ENCODE measurements around the gene MAP1B.

MAP1B gene

DNA sequence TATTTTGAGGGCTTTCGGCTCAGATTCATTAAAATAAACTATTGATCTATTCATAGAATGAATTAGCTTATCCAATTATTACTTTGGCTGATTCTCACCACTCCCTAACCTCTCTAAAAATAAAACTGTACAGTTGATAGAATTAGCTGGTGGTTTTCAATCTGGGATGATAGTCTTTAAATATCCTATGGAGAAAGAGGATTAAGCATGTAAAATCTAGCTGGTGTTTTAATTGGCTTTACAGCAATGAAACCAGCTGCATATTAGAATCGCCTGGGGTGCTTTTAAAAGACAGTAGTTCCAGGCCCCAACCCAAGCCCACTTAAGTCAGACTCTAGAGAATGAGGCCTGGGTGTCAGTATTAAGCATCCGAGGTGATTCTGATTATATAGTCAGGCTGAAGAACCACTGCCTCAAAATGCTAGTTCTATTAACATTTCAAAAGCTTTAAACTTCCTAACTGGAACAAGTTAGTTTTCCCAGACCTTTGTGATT lies 95.1 kb downstream of the MAP1B start:
- no peak overlapping the region for H3K4me3 ChIP-seq (ENCODE audit: control insufficient read depth, low read depth, low read length)
- no peak for DNase-seq (ENCODE audit: low read depth)
- TF ChIP-seq, protein P1, sequence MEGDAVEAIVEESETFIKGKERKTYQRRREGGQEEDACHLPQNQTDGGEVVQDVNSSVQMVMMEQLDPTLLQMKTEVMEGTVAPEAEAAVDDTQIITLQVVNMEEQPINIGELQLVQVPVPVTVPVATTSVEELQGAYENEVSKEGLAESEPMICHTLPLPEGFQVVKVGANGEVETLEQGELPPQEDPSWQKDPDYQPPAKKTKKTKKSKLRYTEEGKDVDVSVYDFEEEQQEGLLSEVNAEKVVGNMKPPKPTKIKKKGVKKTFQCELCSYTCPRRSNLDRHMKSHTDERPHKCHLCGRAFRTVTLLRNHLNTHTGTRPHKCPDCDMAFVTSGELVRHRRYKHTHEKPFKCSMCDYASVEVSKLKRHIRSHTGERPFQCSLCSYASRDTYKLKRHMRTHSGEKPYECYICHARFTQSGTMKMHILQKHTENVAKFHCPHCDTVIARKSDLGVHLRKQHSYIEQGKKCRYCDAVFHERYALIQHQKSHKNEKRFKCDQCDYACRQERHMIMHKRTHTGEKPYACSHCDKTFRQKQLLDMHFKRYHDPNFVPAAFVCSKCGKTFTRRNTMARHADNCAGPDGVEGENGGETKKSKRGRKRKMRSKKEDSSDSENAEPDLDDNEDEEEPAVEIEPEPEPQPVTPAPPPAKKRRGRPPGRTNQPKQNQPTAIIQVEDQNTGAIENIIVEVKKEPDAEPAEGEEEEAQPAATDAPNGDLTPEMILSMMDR (conservative IDR thresholded peaks at IDR 0.05; ENCODE audit: control insufficient read depth, insufficient read depth, low read depth, low read length) = no peak

DNA sequence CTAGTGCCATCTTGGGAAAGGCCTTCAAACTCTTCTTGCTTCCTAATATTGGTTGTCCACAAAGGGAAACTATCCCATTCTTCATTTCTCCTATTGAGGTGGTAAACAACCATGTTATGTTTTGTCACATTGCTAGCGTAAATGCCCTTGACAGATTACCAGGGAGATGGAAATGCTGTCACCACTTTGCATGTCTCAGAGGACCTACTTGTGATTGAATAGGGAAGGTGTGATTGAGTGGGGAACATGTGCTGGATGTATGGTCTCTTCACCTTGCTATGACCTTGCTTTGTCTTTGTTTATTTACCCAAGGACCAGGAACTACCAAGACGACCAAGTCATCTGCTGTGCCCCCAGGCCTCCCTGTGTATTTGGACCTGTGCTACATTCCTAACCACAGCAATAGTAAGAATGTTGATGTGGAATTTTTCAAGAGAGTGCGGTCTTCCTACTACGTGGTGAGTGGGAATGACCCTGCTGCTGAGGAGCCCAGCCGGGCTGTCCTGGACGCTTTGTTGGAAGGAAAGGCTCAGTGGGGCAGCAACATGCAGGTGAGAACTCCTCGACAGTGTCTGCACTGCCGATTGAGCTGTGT lies 96.1 kb downstream of the MAP1B start:
- TF ChIP-seq, protein P1 (conservative IDR thresholded peaks at IDR 0.05; ENCODE audit: control insufficient read depth, insufficient read depth, low read depth, low read length) = no peak
- DNase-seq (ENCODE audit: low read depth) = no peak
- H3K4me3 ChIP-seq (ENCODE audit: control insufficient read depth, low read depth, low read length) = no peak overlapping the region

DNA sequence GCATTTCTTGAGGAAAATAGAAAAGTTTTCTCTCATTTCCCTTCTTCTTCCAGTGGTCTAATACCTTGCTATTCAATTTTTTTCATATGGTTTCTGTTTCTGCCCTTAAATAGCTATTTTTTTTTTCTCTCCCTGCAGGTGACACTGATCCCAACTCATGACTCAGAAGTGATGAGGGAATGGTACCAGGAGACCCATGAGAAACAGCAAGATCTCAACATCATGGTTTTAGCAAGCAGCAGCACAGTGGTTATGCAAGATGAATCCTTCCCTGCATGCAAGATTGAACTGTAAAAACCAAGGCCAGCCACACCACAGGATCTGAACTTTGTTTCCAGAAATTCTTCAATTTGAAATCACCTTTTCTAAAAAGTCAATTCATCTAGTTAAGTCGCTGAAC lies 97.7 kb downstream of the MAP1B start:
- DNase-seq (ENCODE audit: low read depth) = peak; percentile 58
- H3K4me3 ChIP-seq (ENCODE audit: control insufficient read depth, low read depth, low read length) = no peak overlapping the region
- TF ChIP-seq, protein P1 (conservative IDR thresholded peaks at IDR 0.05; ENCODE audit: control insufficient read depth, insufficient read depth, low read depth, low read length) = no peak

DNA sequence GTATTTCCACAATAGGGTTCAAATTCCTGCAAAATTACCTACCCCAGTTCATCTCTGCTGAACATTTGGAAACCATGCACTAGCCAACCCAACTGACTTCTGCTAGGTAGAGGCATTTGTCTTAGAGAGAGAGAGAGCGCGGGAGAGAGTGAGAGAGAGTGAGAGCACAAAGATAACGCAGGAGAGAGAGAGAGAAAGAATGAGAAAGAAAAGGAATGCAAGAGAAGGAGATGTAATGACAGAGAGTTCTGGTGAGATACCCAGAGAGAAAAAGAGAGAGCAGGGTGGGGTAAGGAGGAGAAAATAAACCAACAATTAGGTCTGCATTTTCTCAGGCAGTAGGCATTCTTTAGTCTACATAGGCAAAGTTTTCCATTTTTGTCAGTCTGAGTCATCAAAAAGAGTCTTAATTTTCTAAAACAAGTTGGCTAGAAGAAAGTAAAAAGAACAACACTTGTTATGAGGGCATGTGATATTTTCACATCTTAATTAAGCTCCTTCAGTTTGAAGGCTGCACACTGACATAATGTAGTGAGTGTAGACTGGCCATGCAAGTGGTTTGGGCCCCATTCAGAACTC lies 98.2 kb downstream of the MAP1B start:
- no peak for DNase-seq (ENCODE audit: low read depth)
- H3K4me3 ChIP-seq (ENCODE audit: control insufficient read depth, low read depth, low read length) = no peak overlapping the region
- TF ChIP-seq, protein P1 (conservative IDR thresholded peaks at IDR 0.05; ENCODE audit: control insufficient read depth, insufficient read depth, low read depth, low read length) = no peak

DNA sequence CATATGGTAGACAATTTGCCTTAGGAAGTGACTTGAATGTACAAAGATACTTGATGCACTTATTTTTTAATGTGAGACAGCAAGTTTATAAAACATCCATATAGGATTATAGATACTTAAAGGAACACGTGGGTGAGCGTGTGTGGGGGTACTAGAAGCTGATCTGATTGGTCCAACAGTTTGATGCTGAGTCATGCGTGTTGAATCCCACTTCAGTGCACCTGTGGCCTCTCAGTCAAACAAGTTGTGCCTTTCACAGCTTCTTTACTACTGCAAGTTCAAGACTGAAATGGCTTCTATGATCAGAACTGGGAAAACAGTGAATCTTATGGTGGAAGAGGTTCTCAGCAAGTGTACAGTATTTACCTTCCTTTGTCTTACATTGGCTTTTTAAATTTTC lies 98.9 kb downstream of the MAP1B start:
- TF ChIP-seq, protein P1 (conservative IDR thresholded peaks at IDR 0.05; ENCODE audit: control insufficient read depth, insufficient read depth, low read depth, low read length) = no peak
- no peak for DNase-seq (ENCODE audit: low read depth)

DNA sequence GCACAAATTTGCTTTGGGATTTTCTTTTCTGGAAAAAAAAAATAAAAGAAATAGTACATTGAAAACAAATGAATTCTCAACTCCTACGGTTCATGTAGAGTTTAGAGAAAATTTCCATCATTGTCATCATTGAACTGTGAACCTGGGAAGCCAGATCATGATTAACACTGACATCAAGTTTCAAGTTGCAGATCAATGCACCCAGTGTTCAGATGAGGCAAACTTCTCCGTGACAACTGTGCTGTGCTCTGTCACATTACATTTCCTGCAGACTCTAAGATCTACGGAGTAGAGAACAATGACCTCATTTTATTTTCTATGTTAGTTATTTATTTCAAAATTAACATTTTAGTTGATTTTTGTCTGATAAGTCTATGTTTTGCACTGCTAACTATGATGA lies 99.7 kb downstream of the MAP1B start:
- H3K4me3 ChIP-seq (ENCODE audit: control insufficient read depth, low read depth, low read length) = no peak overlapping the region
- TF ChIP-seq, protein P1 (conservative IDR thresholded peaks at IDR 0.05; ENCODE audit: control insufficient read depth, insufficient read depth, low read depth, low read length) = no peak
- no peak for DNase-seq (ENCODE audit: low read depth)

More for the DNA sequence above, 98.9 kb downstream of the MAP1B start:
- no peak overlapping the region for H3K4me3 ChIP-seq (ENCODE audit: control insufficient read depth, low read depth, low read length)
